Ishikawa (cell line): ENCODE data around the gene ESR1.

Source experiments
- CEBPB ChIP-seq: IDR thresholded peaks from 2 replicates; pipeline ENCODE4 v1.6.1; 2012
- CREB1 ChIP-seq: IDR thresholded peaks from 2 replicates; pipeline ENCODE4 v1.6.1; 2012; ENCODE audit warnings: low read depth
- EGR1 ChIP-seq: IDR thresholded peaks from 2 replicates; pipeline ENCODE4 v1.6.1; 2012
- EP300 ChIP-seq: IDR thresholded peaks from 2 replicates; pipeline ENCODE4 v1.6.1; 2012; ENCODE audit warnings: borderline replicate concordance
- FOXM1 ChIP-seq: IDR thresholded peaks from 2 replicates; pipeline ENCODE4 v1.6.1; 2012; ENCODE audit warnings: low read depth, borderline replicate concordance
- NFIC ChIP-seq: IDR thresholded peaks from 2 replicates; pipeline ENCODE4 v1.6.1; 2012
- RAD21 ChIP-seq: IDR thresholded peaks from 2 replicates; pipeline ENCODE4 v1.6.1; 2012; ENCODE audit warnings: low read depth
- TAF1 ChIP-seq: IDR thresholded peaks from 2 replicates; pipeline ENCODE4 v1.6.1; 2012; ENCODE audit warnings: low read depth, mild to moderate bottlenecking
- TCF12 ChIP-seq: IDR thresholded peaks from 2 replicates; pipeline ENCODE4 v1.6.1; 2012; ENCODE audit warnings: low read depth
- TEAD4 ChIP-seq: IDR thresholded peaks from 2 replicates; pipeline ENCODE4 v1.6.1; 2012
- YY1 ChIP-seq: IDR thresholded peaks from 2 replicates; pipeline ENCODE4 v1.6.1; 2012; ENCODE audit warnings: low read depth
- ZBTB7A ChIP-seq: IDR thresholded peaks from 2 replicates; pipeline ENCODE4 v1.6.1; 2012; ENCODE audit warnings: low read depth
- TF ChIP-seq, protein P1 (sequence below): IDR thresholded peaks from 2 replicates; pipeline ENCODE4 v1.6.1; 2012; ENCODE audit warnings: low read depth, mild to moderate bottlenecking
- TF ChIP-seq, protein P2 (sequence below): IDR thresholded peaks from 2 replicates; pipeline ENCODE4 v1.6.1; 2012
- TF ChIP-seq, protein P3 (sequence below): IDR thresholded peaks from 2 replicates; pipeline ENCODE4 v1.6.1; 2012

Gene ESR1

DNA sequence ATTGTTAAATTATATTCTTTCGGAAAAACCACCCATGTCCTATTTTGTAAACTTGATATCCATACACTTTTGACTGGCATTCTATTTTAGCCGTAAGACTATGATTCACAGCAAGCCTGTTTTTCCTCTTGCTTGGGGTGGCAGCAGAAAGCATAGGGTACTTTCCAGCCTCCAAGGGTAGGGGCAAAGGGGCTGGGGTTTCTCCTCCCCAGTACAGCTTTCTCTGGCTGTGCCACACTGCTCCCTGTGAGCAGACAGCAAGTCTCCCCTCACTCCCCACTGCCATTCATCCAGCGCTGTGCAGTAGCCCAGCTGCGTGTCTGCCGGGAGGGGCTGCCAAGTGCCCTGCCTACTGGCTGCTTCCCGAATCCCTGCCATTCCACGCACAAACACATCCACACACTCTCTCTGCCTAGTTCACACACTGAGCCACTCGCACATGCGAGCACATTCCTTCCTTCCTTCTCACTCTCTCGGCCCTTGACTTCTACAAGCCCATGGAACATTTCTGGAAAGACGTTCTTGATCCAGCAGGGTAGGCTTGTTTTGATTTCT, 2.1 kb upstream of the ESR1 start:
- TF ChIP-seq TAF1: peak; percentile 51
- TF ChIP-seq CREB1: no peak
- TF ChIP-seq EP300: no peak
- no peak; the same call in 1 of the 2 replicates for TF ChIP-seq CEBPB
- no peak for TF ChIP-seq RAD21
- no peak for TF ChIP-seq EGR1
- TF ChIP-seq, protein P1, sequence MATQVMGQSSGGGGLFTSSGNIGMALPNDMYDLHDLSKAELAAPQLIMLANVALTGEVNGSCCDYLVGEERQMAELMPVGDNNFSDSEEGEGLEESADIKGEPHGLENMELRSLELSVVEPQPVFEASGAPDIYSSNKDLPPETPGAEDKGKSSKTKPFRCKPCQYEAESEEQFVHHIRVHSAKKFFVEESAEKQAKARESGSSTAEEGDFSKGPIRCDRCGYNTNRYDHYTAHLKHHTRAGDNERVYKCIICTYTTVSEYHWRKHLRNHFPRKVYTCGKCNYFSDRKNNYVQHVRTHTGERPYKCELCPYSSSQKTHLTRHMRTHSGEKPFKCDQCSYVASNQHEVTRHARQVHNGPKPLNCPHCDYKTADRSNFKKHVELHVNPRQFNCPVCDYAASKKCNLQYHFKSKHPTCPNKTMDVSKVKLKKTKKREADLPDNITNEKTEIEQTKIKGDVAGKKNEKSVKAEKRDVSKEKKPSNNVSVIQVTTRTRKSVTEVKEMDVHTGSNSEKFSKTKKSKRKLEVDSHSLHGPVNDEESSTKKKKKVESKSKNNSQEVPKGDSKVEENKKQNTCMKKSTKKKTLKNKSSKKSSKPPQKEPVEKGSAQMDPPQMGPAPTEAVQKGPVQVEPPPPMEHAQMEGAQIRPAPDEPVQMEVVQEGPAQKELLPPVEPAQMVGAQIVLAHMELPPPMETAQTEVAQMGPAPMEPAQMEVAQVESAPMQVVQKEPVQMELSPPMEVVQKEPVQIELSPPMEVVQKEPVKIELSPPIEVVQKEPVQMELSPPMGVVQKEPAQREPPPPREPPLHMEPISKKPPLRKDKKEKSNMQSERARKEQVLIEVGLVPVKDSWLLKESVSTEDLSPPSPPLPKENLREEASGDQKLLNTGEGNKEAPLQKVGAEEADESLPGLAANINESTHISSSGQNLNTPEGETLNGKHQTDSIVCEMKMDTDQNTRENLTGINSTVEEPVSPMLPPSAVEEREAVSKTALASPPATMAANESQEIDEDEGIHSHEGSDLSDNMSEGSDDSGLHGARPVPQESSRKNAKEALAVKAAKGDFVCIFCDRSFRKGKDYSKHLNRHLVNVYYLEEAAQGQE: no peak
- TF ChIP-seq YY1: no peak
- no peak for TF ChIP-seq TCF12
- no peak for TF ChIP-seq FOXM1
- no peak for TF ChIP-seq ZBTB7A
- TF ChIP-seq, protein P2, sequence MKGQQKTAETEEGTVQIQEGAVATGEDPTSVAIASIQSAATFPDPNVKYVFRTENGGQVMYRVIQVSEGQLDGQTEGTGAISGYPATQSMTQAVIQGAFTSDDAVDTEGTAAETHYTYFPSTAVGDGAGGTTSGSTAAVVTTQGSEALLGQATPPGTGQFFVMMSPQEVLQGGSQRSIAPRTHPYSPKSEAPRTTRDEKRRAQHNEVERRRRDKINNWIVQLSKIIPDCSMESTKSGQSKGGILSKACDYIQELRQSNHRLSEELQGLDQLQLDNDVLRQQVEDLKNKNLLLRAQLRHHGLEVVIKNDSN: no peak
- TF ChIP-seq NFIC: peak; percentile 13; the same call in 1 of the 2 replicates
- TF ChIP-seq, protein P3, sequence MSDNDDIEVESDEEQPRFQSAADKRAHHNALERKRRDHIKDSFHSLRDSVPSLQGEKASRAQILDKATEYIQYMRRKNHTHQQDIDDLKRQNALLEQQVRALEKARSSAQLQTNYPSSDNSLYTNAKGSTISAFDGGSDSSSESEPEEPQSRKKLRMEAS: no peak; the same call in none of the 2 replicates
- peak; percentile 54 for TF ChIP-seq TEAD4

DNA sequence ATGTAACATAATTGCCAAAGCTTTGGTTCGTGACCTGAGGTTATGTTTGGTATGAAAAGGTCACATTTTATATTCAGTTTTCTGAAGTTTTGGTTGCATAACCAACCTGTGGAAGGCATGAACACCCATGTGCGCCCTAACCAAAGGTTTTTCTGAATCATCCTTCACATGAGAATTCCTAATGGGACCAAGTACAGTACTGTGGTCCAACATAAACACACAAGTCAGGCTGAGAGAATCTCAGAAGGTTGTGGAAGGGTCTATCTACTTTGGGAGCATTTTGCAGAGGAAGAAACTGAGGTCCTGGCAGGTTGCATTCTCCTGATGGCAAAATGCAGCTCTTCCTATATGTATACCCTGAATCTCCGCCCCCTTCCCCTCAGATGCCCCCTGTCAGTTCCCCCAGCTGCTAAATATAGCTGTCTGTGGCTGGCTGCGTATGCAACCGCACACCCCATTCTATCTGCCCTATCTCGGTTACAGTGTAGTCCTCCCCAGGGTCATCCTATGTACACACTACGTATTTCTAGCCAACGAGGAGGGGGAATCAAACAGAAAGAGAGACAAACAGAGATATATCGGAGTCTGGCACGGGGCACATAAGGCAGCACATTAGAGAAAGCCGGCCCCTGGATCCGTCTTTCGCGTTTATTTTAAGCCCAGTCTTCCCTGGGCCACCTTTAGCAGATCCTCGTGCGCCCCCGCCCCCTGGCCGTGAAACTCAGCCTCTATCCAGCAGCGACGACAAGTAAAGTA, 547 bp upstream of the ESR1 start:
- TF ChIP-seq YY1 (no peak), FOXM1 (no peak), ZBTB7A (no peak), TAF1 (no peak), TEAD4 (no peak), EGR1 (no peak), RAD21 (no peak), CREB1 (no peak), TCF12 (peak; percentile 8; the same call in 1 of the 2 replicates), CEBPB (peak; percentile 15; the same call in 1 of the 2 replicates)
- TF ChIP-seq, protein P2: no peak
- TF ChIP-seq, protein P3: peak; percentile 8; the same call in 1 of the 2 replicates

DNA sequence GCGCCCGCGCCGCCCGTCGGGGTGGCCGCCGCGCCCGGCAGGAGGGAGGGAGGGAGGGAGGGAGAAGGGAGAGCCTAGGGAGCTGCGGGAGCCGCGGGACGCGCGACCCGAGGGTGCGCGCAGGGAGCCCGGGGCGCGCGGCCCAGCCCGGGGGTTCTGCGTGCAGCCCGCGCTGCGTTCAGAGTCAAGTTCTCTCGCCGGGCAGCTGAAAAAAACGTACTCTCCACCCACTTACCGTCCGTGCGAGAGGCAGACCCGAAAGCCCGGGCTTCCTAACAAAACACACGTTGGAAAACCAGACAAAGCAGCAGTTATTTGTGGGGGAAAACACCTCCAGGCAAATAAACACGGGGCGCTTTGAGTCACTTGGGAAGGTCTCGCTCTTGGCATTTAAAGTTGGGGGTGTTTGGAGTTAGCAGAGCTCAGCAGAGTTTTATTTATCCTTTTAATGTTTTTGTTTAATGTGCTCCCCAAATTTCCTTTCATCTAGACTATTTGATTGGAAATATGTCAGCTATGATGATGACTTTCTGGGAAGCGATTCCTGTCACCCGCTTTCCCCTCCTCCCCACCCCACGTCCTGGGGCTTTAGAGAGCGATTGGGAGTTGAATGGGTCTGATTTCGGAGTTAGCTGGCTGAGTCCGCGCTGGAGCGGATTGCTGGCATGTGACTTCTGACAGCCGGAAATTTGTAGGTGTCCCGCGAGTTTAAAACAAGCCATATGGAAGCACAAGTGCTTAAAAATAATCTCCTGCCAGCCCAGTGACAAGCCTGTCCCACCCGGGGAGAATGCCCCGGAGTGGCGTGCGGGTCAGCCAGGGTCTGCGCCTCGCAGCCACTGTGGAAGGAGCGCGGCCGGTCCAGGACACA, 1.1 kb downstream of the ESR1 start:
- TF ChIP-seq, protein P3: 0 out of 2 replicates have a peak, but pooled peaks have one; percentile 20
- TF ChIP-seq CREB1: no peak
- TF ChIP-seq YY1: no peak
- no peak for TF ChIP-seq TCF12
- TF ChIP-seq, protein P1: no peak
- no peak for TF ChIP-seq NFIC
- TF ChIP-seq RAD21: no peak; the same call in 1 of the 2 replicates
- TF ChIP-seq FOXM1: no peak
- TF ChIP-seq ZBTB7A: no peak
- no peak for TF ChIP-seq TEAD4
- no peak for TF ChIP-seq CEBPB
- no peak for TF ChIP-seq EGR1
- TF ChIP-seq, protein P2: peak; percentile 43; the same call in 1 of the 2 replicates
- TF ChIP-seq EP300: no peak
- peak; percentile 52; the same call in 1 of the 2 replicates for TF ChIP-seq TAF1

DNA sequence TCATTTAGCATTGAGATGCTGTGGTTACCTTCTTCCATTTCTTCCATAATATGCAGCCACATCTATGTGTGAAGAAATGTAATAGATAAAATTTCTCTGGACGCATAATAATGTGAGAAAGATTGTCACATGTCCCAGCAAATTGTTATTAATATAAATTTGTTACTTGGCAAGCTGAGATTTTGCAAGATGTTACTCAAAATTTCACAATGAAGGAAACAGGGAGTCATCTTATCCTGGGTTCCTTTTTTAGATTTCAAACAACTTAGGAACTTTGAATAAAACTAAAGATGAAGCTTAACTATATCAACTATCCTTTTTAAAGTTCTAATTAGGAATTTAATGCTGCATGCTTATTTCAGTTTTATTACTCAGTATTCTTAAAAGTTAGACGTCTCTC, 3.6 kb downstream of the ESR1 start:
- TF ChIP-seq, protein P3: no peak
- TF ChIP-seq, protein P2: no peak
- TF ChIP-seq CEBPB (no peak), TCF12 (no peak), CREB1 (no peak), RAD21 (no peak), EGR1 (no peak), ZBTB7A (no peak)
